Endothelial cell of umbilical vein (primary cell): Measurements from ENCODE around the gene ANO1.

Experiments used
- CTCF ChIP-seq, 2 donors: IDR thresholded peaks; 1 replicate in 1 of 2; 2 replicates in 1 of 2; pipeline ENCODE4 v1.5.1; 2011; ENCODE audit warnings: low read length in 2 of 2, mild to moderate bottlenecking in 2 of 2, moderate library complexity in 2 of 2, control low read depth in 1 of 2, inconsistent platforms in 1 of 2, low read depth in 1 of 2; ENCODE audit not compliant: insufficient read depth in 1 of 2; ENCODE audit errors: extremely low read depth in 1 of 2
- EZH2 ChIP-seq: IDR thresholded peaks from 2 replicates; pipeline ENCODE4 v1.6.1; 2012; ENCODE audit warnings: borderline replicate concordance, low read depth, mild to moderate bottlenecking, moderate library complexity, low read length, inconsistent platforms; ENCODE audit not compliant: severe bottlenecking
- GATA2 ChIP-seq: IDR thresholded peaks from 2 replicates; pipeline ENCODE4 v1.7.0; 2011; ENCODE audit warnings: low read depth, mild to moderate bottlenecking, moderate library complexity, mixed read lengths, low read length; ENCODE audit not compliant: insufficient read length, insufficient read depth
- JUN ChIP-seq: IDR thresholded peaks from 2 replicates; pipeline ENCODE4 v1.6.1; 2011; ENCODE audit warnings: borderline replicate concordance, low read depth; ENCODE audit not compliant: insufficient read length, insufficient read depth
- MAX ChIP-seq: IDR thresholded peaks from 2 replicates; pipeline ENCODE4 v1.6.1; 2011; ENCODE audit not compliant: insufficient read depth, insufficient read length
- POLR2A ChIP-seq: IDR thresholded peaks from 2 replicates; pipeline ENCODE4 v1.6.1; 2012; ENCODE audit warnings: low read depth, mild to moderate bottlenecking, control low read depth, low read length
- POLR2AphosphoS5 ChIP-seq: IDR thresholded peaks from 2 replicates; pipeline ENCODE4 v1.6.1; 2012; ENCODE audit warnings: low read depth, mild to moderate bottlenecking, control low read depth, low read length, moderate library complexity; ENCODE audit not compliant: insufficient read depth

- TF ChIP-seq CTCF (IDR thresholded peaks at IDR 0.05; ENCODE audit: extremely low read depth in 1 of 2, insufficient read depth in 1 of 2, low read depth in 1 of 2, low read length in 2 of 2): no peak
- no peak for TF ChIP-seq POLR2A
- TF ChIP-seq POLR2AphosphoS5: no peak
- no peak for TF ChIP-seq EZH2
- TF ChIP-seq JUN: no peak
- TF ChIP-seq GATA2: no peak
- no peak for TF ChIP-seq MAX
Measured at GRCh38 chr11:70064008-70064725, 13.9 kb upstream of the ANO1 start.
